A673 (cell line): ENCODE results near the gene FNDC3B.

Experiments used
- CTCF ChIP-seq: fragments of 300-800, 200-600 bp; sonication (generic); conservative IDR thresholded peaks from 2 replicates; pipeline ENCODE4 v1.5.1; 2017; ENCODE audit warnings: low read depth, mild to moderate bottlenecking, antibody characterized with exemption, low read length, moderate library complexity, mixed read lengths
- EZH2 ChIP-seq: fragments of 200-600 bp; sonication (generic); IDR thresholded peaks from 2 replicates; pipeline ENCODE4 v1.6.1; 2017; ENCODE audit warnings: borderline replicate concordance, low read depth, mild to moderate bottlenecking, mixed read lengths, antibody characterized with exemption, low read length; ENCODE audit not compliant: poor library complexity, severe bottlenecking

GRCh38 chr3:172089250-172089649 is 49.9 kb downstream of the FNDC3B start:
- TF ChIP-seq EZH2 (no peak), CTCF (no peak)
